GM12865 (cell line): Measurements from ENCODE around the gene RBP5.
A peak's percentile ranks its signal among the peaks of the same experiment; 100 is the strongest.

Experiments
- DNase-seq: peaks from one replicate; pipeline ENCODE4 v3.0.0; 2010; ENCODE audit warnings: low read depth
- H3K4me3 ChIP-seq: 2 replicates; pipeline ENCODE4 v1.5.1; 2011; ENCODE audit warnings: mild to moderate bottlenecking, low read depth, low read length, control low read depth
- TF ChIP-seq, protein P1 (sequence below): IDR thresholded peaks from 2 replicates; pipeline ENCODE4 v1.5.1; 2011; ENCODE audit warnings: low read length, control low read depth, low read depth, inconsistent platforms; ENCODE audit not compliant: insufficient read depth; ENCODE audit errors: missing control alignments

RBP5 gene

GRCh38 chr12:7096006-7096932 lies 32.4 kb downstream of the RBP5 start:
- no peak for DNase-seq
- no peak overlapping the region for H3K4me3 ChIP-seq
- TF ChIP-seq, protein P1, sequence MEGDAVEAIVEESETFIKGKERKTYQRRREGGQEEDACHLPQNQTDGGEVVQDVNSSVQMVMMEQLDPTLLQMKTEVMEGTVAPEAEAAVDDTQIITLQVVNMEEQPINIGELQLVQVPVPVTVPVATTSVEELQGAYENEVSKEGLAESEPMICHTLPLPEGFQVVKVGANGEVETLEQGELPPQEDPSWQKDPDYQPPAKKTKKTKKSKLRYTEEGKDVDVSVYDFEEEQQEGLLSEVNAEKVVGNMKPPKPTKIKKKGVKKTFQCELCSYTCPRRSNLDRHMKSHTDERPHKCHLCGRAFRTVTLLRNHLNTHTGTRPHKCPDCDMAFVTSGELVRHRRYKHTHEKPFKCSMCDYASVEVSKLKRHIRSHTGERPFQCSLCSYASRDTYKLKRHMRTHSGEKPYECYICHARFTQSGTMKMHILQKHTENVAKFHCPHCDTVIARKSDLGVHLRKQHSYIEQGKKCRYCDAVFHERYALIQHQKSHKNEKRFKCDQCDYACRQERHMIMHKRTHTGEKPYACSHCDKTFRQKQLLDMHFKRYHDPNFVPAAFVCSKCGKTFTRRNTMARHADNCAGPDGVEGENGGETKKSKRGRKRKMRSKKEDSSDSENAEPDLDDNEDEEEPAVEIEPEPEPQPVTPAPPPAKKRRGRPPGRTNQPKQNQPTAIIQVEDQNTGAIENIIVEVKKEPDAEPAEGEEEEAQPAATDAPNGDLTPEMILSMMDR: no peak

DNA sequence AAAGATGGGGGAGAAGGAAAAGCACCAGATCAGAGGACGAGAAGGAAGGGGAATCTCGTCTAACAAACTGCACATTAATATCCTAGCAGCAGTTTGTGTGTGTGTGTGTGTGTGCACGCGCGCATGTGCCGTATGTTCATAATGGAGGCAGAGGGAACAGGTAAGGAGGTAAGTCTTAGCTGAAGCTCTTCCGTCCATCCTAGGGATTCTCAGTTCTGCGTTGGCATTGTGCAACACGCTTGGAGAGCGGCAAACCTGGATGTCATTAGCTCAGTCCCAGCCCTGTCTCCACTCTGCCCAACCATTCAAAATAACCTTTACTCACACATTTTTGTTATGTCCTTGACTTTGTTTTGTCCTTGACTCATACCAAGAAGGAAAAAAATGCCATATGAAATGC lies 34.8 kb downstream of the RBP5 start:
- TF ChIP-seq, protein P1: no peak

DNA sequence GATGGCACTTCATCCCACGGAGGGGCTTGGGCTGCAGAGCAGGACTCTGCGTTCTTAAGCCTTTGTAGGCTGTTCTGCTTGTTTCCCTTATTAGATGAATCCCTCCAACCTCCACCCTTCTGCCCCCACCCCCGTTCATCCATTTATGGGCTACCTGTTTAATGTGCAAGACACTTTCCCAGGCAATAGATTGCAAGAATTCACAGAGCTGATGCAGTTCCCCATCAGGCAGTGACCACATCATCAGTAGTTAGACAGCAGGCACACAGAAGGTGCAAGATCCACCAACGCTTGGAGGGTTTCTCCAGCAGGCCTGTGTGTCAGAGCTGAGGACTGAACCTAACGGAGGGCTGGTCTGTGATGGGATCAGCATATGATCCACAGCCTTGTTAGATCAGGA lies 35.2 kb downstream of the RBP5 start:
- TF ChIP-seq, protein P1: no peak
- no peak for DNase-seq
- H3K4me3 ChIP-seq: no peak overlapping the region

More for the DNA sequence above, 34.8 kb downstream of the RBP5 start:
- DNase-seq: no peak
- no peak overlapping the region for H3K4me3 ChIP-seq

DNA sequence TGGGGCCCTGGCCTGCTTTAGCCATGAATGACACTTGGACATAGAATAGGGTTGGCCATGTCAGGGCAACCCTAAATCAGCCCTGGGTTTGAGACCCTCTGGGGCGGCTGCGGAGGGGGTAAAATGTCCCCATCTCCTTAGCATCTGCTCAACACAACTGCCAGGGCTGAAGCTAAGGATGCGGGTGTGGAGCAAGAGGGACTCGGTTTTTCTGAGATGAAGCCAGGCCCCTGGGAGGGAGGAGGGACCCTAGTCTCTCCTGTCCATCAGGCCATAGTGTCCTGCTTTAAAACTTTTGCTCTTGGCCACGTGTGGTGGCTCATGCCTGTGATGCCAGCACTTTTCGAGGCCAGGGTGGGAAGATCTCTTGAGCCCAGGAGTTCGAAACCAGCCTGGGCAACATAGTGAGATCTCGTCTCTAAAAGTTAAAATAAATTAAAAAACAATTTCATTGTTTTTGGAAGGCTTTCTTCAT lies 35.7 kb downstream of the RBP5 start:
- H3K4me3 ChIP-seq: no peak overlapping the region
- DNase-seq: no peak
- TF ChIP-seq, protein P1: no peak

DNA sequence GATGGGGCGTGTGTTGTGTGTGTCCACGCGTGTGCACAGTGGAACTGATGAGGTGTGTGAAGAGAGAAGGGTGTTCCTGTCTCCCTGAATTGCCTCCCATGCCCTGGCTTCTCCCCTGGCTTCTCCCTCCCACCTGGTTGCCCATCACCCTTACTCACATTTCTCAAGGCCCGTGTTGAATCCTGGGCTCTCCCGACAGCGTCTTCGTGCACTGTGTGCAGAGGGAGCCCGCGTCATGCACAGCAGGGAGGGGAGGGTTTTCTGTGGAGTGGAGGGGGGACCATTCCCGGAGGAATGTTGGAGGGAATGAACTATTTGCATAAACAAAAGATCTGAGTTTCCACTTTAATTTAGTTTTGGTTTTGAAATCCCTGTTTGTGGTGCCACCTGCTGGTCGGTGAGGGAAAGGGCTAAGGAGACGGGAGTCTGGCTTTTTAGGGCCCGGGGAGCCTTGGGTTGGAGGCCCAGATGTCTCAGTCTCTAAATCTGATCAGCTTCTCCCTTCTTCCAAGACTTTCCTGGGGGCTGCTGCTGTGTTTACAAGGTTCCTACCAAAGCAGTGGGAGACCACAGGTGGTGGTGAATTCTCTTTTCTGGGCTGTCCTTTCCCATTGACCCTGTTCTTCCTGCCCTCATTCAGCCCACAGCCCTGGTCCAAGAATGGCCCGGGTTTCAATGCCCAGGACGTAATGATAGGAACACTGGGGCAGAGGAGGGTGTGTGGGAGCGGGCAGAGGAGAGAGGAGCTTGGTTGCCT lies 36.3 kb downstream of the RBP5 start, which contains the start of gene C1R:
TSS of gene C1R (minus strand) at position 217 of the 757 bp plus-strand sequence. CDS start at position 160, 57 bp downstream.
- TF ChIP-seq, protein P1: peak; percentile 82
- DNase-seq: peak; percentile 70
- H3K4me3 ChIP-seq: peak within 1 kb of the TSS; percentile 54

GRCh38 chr12:7091660-7092228 lies 36.9 kb downstream of the RBP5 start:
- no peak overlapping the region; the same call in 1 of the 2 replicates for H3K4me3 ChIP-seq
- no peak for DNase-seq

More at GRCh38 chr12:7091660-7092228, 36.9 kb downstream of the RBP5 start:
- TF ChIP-seq, protein P1: no peak
